Muscle of back (tissue), 11 donors: ENCODE results near the gene DCLK1. TPM values are rescaled to one million over a fixed set of nuclear protein-coding genes. Genes with fewer than 3 reads are reported as not detected.
"Not testable (repeated sequence)": the region's sequence is repeated elsewhere in the genome, so short reads cannot be mapped to it uniquely, and the experiment has no call there.

Source experiments
- DNase-seq, 3 donors: peaks; one replicate each; pipeline versions ENCODE4 v3.0.0 to v3.0.0-alpha.2; 2013
- polyA plus RNA-seq, 10 donors: library from polyadenylated mRNA; unstranded; fragments of 120-200 nt; gene quantifications; one replicate each; pipeline ENCODE4 v1.2.1, GENCODE V29; 2013; ENCODE audit not compliant: insufficient read length in 10 of 10

The DCLK1 gene
- polyA plus RNA-seq, 10 donors, result 64.3 to 130 (median 82.4) TPM

DNA sequence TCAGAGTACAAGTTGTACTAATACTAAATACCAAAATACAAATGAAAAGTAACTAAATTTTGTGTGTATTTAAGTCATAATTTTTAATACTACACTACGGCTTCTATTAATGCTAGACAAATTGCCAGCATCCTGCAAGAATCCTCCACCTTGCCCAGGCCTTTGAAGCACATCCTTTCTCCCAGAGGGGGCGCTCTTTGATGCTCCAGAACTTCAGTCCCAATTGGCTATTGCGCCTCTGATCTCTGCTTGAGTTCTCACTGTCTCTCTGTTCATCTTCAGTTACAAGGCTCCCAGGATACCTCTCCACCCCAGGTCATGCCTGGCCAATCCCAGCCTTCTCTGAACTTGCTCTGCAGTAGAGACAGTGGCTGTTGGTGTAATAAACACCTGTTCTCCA lies 141.0 kb downstream of the DCLK1 start:
- DNase-seq, result no peak

DNA sequence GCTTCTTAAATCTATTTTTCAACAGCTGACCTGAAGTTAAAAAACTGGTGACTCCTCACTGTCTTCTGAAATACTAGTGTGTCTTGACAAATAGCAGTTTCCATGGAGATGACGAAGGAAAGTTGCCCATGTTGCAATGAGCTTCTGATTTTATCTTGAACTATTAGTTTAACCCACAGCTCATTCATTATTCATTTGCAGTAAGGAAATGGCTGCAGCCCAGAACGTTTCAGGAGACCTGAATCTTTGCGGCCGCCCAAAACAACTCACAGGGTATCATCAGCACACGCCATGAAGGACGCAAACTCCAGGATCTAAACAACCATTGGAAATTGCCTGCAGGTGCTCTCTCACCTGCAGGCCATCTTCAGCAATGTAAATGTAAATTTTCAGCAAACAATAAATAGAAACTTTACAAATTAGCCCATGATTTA lies 142.5 kb downstream of the DCLK1 start:
- DNase-seq, result no peak

DNA sequence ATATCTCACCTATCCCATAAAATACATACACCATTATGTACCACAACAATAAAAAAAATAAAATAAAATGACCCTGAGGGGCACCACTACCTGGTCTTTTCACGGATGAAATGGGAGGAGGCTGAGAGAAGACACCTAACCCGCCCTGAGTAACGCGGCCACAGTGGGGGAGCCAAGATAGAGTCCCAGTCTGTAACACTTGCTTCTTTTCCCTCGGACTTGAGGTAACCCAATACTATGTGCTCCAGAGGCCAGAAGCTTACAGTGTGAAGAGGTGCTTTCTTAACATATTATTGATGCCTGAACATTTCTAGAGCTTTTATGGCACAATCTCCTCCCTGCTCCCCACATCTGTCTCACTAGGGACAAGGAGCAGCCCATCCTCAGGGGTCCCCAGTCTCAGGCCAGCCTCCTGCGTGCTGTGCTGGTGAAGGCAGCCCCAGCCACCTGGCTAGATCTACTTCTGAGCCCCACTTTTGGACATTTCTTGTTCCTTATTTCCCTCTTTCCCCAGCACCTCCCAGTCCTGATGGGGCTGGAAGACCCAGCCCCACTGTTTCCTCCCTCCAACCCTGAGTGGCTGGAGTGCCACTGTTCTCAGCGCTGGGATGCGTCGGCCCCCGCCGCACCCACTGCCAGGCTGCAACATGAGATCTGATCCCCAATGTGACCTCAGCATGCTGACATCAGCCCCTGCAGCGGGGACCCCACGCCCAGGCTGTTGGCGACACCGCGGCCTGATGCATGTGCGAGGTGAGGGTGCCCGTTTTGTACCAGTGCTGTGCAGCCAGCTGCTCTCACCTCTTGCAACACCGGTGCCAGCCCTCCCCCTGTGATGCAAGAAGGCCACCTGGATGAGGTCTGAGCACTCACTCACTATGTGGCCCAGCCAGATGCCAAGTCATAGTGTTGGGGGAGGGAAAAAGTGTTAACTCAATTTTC lies 143.3 kb downstream of the DCLK1 start:
- DNase-seq, result no peak

DNA sequence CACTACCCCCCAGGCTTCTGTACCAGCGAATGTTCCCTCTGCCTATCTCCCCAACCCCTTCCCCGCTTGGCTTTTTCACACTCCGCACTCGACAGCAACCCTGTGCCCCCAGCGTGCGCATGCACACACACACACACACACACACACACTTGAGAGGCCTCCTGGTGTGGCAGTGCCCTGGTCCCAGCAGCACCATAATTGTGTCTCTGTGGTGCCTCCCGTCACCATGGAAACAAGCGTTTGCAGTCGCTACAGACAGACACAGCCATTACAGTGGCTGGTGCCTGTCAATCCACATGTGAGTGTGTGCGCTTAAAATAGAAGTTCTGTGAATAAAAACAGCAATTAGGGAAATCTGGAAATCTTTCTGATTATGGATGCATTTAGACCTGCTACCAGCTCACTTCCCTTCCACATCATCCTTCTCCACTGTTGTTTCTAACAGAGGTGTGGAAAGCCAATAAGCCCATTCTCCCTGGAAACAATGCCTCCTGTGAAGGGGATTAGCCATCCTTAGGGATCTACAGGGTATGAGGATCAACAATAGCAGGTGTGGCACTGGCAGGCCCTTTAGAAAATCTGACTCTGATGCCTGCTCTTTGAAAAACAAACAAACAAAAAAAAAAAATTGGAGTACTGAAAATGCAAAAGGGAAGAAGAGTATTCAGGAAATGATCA lies 146.3 kb downstream of the DCLK1 start:
- DNase-seq, result no peak

DNA sequence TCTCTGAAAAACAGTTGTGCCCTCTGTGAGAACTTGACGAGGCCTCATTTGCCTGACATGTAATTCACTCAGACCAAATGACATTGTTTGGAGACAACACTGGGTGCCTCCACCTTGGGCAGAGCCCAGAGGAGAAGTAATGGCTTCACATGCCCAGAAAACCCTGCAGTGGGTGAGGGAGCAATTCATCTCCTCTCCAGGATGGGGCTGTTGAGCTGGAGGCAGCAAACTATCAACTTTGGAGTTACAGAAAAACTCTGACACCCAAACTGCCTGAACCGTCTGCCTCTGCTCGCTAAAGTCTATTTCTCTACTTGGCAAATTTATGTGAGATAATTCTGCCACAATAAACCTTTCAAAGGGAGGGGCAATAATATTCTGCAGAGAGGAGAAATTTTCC lies 146.9 kb downstream of the DCLK1 start:
- DNase-seq, result no peak

DNA sequence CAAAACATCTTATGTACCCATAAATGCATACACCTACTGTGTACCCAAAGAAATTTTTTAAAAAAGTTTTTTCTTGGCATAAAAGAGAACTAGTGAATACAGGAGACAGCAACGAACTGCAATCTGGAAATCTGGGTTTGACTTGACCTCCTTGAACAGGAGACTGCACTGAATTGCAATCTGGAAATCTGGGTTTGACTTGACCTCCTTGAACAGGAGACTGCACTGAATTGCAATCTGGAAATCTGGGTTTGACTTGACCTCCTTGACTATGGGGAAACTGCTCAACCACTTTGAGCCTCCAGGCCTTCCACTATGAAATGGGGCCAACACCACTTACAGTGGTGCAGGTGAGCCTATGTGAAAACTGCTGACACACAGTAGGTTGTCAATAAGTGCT lies 147.5 kb downstream of the DCLK1 start:
- not testable (repeated sequence) for DNase-seq

DNA sequence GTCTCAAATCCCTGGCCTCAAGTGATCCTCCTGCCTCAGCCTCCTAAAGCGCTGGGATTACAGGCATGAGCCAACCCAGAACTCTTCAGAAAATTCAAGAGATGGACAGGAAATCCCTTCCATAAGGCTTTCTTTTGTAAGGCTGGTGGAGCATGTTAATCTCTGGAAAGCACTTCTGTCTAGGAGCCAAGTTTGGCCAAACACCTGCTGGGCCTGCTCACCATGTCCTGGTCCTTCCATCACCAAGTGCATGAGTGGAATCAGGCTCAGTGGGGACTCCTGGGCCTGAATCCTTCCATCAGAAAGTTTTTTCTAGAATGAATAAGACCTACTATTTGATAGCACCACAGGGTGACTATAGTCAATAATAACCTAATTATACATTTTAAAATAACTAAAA lies 148.0 kb downstream of the DCLK1 start:
- DNase-seq, result no peak

DNA sequence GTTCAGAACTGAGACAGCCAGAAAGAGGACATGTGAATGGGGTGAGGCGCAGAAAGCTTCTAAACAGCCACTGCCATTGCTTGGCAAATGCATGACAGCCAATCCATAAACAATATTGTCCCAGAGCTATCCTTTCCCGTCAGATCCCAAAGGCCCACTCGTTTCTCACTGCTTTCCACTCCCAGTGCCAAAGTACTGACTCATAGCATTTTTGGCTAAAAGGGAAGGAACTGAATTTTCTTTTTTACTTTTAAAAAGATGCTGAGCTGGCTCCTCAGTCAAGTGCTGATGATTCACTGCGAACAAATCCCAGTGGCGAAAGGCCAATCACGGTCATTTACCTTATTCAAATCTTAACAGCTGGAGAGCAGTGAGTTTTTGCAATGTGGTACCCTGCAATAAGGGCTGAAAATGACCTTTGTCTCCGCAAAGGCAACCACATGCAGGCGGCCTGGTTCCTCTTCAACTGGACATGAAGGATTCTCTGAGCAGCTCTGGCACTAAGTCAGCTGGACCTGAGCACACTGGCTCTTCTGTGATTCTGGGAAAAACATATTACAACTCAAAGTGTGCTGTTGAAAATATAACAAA lies 151.7 kb downstream of the DCLK1 start:
- DNase-seq, result peak; percentile 94 to 98 (median 95)

DNA sequence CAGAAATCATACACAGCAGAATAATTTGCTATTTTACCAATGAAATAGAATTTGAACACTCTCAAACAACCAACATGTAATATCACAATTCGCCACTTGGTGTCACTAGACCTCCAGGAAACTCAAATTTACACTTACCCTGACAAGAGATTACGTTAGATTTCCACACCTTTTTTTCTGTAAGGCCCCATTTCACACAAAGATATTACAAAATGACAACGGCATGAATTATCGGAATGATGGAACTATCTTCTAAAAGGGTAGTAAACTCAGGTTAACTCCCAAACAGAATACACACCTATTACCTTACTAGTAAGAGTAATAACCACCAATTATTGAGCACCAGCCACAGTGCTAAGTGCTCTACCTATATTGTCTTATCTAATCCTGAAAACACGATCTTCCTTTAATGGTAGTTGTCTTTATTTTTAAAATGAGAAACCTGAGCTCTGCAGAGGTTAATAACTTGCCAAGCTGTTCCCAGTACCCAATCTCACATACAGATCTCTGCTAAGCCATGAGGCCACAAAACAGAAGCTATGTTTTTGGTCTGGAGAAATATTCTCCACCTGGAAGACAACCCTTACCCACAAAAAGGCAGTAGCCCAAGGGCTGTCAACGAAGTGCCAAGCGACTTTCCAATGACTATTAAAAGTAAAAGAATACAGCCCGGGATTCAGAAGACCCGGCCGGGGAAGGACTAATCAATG lies 152.4 kb downstream of the DCLK1 start:
- peak; percentile 81 to 90 (median 86) for DNase-seq

DNA sequence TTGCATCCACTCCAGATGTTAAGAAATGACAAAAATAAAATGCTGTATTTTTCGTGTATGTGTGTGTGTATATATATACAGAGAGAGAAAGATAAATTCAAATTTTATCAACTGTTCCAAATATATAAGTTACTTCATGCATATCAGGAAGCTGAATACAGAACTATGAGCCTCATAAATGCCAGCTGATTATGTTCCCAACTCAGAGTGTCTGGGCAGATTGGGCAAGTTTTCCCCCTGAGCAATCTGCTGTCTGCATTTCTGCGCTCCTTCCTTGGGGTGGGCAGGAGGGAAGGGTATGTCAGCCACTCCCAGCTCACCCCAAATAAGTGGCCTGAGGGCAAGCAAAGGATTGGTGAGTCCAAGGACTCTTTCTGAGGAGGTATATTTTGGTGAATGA lies 154.1 kb downstream of the DCLK1 start:
- no peak for DNase-seq

DNA sequence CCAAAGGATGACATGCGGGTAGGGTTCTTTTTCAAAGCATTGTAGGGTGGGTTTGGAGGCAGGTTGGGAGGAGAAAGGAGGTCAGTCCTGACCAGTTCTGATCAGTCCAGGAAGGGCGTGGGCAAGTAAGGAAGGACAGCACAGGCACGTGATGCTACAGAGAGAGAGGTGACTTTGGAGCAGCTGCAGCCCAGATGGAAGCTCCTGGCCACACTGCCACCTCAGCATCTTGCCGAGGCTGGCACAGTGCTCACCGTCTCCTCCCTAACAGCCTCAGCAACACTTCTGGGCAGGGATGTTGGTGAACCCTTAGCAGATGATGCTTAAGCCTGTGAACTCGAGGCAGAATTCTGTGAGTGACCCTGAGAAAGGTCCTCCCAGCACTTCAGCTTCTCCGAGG lies 155.1 kb downstream of the DCLK1 start:
- no peak for DNase-seq

DNA sequence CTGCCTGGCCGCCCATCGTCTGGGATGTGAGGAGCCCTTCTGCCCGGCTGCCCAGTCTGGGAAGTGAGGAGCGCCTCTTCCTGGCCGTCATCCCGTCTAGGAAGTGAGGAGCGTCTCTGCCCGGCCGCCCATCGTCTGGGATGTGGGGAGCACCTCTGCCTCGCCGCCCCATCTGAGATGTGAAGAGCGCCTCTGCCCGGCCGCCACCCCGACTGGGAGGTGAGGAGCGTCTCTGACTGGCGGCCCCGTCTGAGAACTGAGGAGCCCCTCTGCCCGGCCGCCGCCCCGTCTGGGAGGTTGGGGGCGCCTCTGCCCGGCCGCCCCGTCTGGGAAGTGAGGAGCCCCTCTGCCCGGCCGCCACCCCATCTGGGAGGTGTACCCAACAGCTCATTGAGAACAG lies 164.2 kb downstream of the DCLK1 start:
- DNase-seq, result not testable (repeated sequence)

DNA sequence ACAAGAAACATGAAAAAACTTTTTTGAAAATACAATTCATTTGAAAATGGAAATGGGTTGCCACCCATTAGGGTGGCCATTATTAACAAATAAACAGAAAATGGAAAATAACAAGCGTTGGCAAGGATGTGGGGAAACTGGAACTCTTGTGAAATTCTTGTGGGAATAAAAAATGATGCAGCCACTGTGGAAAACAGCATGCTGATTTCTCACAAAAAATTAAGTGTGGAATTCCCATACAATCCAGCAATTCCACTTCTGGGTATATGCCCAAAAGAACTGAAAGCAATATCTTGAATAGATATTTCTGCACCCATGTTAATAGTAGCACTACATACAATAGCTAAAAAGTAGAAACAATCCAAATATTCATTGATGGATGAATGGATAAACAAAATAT lies 165.2 kb downstream of the DCLK1 start:
- no peak for DNase-seq

DNA sequence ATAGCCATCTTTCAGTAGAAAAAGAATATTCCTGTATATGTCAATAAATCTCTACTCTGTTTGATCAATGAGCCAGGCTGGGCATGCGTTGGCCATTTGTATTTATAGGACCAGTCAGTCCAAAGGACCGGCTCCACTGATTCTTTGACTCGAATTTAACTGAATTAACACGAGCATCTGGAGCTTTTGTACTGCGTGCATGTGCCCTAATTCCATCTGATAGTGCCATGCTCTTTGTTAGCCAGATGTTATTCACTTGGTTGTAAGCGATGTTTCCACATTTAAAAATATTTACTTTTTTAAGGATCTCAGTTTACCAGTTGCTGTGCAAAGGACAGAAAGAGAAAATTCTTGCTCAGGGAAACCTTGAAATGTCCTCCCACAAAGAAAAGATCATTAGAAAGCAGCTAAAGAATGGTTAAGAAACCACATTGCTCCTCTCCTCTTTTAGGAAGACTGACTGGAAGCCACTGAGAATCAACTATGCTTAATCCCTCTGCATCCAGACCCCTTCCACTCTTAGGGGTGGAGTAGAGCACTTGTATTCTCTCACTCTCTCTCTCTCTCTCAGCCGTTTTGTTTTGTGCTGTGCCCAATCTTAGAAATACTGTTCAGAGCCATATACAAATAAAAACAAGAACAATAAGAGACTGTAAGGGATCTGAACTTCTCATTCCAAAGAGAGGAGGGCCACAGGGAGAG lies 165.8 kb downstream of the DCLK1 start:
- no peak for DNase-seq

DNA sequence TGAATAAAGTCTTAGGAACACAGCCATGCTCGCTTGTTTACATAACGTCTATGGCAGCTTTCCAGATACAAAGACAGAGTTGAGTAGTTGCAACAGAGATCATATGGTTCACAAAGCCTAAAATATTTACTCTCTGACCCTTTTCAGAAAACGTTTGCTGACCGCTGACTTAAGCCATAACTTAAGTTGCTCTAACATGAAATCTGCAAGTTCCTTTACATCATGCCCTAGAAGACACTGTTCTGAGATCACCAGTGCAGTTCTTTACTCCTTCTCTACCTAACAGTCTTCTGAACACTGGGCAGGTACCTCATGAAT lies 166.4 kb downstream of the DCLK1 start:
- DNase-seq, result no peak

DNA sequence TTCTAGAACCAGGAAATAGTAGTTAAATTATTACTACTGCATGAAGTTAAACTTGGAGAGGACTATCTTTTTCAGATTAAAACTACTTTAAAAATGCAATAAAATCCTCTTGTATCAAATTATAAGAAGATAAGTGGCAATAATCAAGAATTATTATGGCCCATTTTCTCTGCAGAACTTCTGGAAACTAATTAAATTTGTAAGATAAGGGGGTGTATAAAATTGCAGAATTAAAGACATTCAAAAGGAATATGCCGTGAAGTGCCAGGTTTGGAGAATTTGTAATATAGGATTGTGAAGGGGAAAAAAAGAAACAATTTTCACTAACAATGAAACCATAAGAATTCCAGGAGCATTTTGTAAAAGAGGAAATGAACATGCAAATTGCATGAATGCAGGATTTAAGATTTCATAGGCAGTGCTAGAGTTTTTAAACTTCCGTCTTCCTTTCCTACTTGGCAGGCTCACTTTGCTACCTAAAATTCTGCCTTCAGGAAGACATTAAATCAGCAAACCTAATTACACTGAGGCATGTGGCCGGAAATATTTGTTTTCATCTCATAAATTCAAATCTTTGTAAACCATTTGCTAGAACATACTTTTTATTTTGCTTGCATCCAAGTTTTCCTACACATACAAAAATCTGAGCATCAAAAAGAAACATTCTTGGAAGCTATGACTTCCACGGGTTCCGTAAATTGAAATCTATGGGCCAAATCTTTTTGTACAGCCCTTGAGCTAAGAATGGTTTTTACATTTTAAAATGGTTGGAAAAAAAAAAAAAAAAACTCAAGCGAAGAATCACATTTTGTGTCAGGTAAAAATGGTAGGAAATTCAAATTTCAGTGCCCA lies 166.9 kb downstream of the DCLK1 start:
- peak in 1 of 3 donors; percentile 74 for DNase-seq

DNA sequence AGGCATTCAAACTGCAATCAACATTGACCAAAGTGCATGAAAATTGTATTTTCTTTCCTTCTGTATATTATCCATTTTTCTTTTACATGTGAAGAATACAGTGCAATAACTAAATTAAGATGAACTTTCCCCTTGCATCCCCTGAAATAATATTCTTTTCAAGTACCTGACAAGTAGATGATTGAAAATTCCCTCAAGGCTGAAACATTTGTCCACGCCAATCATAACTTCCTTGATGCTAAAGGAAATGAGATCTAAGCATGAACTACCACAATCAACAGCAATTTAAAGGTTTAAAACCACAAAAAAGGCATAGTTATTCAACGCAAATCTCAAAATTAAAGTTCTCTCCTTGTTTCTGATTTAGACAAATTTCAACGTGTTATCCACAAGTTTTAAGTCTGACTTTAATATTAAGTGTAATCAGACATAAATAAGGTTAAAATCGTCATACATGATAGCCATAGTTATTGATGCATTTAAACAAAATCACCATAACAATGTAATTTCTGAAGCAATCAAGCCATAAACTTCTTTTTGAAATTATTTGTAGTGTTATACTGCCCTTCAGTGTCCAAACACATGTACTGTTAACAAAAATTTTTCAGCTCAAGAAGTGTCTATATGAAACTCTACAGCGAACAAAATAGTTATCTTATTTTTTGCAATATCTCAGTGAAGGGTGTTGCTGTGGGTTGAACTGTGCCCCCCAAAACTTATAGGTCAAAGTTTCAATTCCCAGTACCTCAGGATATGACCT lies 169.5 kb downstream of the DCLK1 start:
- no peak for DNase-seq

DNA sequence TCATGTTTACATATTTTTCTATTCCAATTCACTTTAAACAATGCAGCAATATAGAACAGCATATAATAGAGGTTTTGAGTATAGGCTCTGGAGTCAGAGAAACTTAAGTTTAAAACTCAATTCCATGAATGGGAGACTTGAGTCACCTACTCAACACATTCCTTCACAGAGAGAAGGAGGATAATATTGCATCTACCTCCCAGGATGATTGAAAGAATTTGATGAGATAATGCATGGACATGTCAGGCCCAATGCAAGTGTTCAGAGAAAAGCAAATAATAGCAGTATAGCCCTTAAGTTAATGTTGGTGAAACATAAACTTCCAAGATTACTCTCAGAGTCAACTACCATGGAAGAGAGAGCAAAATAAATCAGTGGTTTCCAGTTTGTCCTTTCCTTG lies 170.2 kb downstream of the DCLK1 start:
- DNase-seq, result no peak

DNA sequence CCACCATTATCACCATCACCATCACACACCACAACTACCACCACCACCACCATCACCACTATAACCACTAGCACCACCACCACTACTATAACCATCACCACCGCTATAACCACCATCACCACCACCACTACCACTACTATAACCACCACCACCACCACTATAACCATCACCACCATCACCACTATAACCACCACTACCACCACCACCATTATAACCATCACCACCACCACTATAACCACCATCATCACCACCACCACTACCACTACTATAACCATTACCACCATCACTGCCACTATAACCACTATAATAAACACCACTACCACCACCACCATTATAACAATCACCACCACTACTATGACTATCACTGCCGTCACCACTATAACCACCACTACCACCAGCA lies 173.2 kb downstream of the DCLK1 start:
- DNase-seq, result no peak

DNA sequence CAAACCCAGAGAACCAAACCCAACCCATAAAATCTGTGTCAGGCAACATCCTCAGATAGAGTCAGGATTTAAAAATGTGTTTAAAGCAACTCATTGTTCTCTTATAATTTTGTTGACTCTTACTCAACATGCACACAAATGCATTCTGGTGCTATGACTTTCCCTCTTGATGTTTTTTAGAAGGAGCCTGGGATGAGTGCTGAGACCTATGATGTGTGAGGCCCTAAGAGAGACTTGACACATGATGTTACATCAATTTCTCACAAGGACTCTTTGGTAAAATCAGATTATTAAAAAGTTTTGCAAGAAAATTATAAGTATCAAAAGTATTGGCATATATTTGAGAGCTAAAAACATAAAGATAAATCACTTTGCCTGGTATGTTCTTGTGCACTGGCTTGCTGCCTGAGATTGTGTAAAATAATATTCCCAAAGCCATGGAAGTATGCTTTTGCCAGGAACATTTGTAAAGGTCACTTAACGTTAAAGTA lies 173.9 kb downstream of the DCLK1 start:
- peak; percentile 61 to 91 (median 73) for DNase-seq
